Measurements from ENCODE around the gene PNLIPRP2.

Gene PNLIPRP2

DNA sequence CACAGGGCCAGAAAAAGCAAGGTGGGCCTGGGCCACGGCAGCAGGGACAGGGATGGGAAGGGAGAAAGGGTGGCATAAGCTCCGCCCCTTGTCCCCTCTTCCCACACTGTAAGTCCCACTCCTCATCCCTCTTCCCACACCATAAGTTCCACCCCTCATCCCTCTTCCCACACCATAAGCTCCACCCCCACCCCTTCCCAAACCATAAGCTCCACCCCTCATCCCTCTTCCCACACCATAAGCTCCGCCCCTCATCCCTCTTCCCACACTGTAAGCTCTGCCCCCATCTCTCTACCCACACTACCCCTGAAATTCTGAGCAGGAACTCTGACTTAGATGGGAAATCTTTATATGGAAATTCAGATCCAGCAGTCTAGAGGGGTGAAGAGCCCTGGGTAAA is 65.9 kb downstream of the PNLIPRP2 start:
- DNase-seq, result no peak

DNA sequence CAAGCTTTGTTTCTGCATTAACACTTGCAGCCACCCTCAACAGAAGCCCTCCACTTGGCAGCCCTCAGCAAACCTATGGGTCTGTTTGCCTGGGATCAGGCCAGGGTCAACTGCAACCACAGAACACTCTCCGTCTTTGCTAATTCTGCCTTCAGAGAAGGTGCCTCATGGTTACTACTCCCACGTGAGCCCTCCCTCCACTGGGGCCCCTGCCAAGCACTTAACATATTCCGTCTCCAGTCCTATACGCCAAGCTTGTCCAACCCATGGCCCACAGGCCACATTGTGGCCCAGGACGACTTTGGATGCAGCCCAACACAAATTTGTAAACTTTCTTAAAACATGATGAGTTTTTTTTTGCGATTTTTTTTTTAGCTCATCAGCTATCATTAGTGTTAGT is 66.9 kb downstream of the PNLIPRP2 start:
- DNase-seq, result no peak

DNA sequence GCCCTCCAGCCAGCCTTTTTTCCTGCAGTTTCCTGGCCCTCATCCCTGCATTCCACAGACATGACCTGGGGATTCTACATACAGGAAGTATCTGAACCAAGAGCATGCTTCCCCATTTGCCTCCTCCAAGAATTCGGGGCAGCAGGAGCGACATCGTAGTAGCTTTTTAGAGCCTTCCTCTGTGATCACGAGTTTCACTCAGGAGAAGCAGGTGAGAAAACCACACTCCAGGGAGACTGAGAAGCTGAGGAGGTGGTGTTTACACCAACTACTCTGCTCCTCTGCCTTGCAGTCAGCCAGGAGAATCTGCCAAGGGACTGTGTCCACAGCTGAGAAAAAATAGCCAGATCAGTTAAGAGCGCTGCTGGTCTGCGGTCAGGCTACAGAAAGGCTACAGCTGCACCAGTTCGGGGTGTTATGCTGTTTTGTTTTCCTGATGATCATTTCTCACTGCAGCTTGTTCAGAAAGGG is 67.5 kb downstream of the PNLIPRP2 start:
- DNase-seq, result no peak

DNA sequence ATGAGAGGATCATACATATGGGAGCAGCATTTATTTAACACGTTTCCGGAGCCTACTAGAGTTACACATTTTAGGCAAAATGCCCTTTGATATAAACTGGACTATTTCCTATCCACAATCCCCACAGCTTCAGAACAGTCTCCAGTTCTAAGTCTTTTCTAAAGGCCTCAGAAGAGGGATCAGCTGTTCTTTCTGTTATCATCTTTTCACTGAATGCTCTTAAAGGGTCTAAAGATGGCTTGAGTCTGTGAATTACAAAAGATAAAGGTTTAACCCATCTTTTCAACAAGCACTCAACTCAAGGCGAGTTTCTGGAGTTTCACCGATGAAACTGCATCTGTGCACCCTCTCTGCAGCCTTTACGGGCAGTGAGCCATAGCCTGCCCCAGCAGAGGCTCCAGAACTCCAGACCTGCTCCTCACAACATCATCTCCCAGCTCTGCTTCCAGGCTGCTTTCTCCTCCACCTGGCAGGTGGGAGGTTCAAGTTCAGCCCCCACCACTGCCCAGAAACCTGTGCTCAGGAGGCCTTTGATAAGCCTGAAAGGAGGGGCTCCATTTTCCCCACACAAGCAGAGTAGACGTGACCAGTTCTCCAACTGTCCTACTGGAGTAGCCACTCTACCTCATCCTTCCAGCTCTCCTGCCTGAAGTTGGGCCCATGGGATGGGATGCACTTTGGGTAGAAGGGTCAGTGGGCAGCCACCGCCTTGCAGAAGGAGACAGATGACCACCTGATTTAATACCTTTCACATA is 68.2 kb downstream of the PNLIPRP2 start:
- no peak for DNase-seq

DNA sequence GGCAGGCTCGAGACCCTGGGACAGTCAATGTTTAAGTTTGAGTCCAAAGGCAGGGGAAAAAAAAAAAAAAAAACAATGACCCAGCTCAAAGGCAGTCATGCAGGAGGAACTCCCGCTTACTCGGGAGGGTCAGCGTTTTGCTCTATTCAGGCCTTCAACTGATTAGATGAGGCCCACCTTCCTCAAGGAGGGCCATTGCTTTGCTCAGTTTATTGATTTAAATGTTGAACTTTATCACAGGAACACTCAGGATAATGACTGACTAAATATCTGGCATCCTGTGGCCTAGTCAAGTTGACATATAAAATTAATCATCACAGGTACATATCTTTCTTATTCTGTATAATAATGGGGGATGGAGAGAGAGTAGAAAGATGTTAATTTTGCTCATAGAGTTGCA is 69.0 kb downstream of the PNLIPRP2 start:
- DNase-seq, result no peak

DNA sequence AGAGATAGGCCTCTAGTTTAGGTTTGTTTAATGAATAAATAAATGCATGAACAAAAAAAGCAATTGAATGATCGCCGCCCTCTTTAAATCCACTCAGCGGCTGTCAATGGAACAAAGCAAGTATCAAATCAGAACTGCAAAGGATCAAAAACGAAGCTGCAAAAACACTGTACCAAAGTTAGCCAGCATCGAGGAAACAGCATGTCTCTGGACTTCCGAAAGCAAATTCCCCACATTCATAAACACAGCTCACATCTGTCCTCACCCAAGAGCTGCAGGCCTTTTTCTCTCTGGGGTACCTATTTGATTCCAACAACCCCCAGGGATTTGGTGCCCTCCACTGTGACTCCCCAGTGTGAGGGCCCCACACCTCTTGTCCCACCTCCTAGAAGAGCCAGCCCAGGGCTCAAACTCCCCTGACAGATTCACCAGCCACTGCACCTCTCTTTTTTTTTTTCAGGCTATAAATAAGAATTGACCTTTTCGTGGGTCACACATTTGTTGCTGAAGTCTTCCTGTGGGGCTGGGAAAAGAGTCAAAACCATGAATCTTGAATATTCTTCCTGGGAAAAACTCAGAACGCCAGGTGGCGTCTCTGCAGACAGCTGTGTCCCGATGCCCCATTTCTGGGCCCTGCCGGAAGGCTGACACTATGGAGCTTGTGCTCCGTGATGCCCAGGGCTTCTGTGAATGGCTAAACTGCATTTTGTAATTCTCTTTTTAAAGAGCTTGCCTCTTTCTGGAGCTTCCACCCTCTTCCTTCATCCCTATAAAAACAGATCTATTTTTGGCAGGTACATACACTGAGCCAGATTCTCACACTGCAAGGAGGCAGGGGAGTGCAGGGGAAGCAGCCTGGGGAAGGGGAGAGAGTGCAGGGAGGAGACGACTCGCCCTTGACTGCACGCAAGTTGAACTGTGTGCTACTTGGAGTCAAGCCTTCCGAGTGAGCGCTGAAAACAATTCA is 69.9 kb downstream of the PNLIPRP2 start:
- DNase-seq, result no peak

DNA sequence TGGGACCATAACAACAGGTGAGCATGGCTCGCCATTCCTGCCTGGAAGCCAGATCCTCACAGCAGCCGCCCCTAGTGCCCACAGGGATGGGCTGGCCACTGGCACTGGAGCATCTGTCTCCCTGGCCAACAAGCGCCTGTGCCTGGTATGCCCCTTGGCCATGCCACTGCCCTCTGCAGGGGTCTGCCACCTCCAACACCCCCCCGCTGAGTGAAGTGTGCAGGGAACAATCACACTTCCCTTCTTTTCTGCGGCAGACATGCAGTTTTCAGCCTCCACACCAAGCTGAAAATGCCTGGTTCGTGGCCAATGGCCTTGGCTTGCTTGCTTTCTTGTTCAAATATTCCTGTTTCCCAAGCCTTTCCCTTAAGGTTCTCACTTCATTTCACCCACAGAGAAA is 70.9 kb downstream of the PNLIPRP2 start:
- no peak for DNase-seq

DNA sequence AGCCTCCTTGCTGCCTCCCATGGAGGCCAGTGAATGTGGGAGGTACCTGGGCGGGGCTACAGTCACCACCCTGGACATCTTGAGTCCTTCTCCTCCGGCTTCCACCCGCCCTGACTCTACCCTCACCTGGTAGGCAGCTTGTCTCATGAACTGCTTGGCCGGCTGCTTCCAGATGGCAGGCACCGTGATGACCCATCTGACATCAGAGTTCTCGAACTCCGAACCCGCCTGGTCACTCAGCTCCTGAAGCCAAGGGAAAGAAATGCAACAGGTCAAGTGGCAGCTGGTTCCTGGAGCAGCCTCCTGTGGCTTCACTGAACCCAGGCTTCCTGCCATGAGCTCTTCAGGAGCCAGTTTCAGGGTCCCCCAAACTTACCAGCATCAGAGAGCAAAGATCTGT is 71.5 kb downstream of the PNLIPRP2 start:
- no peak for DNase-seq

DNA sequence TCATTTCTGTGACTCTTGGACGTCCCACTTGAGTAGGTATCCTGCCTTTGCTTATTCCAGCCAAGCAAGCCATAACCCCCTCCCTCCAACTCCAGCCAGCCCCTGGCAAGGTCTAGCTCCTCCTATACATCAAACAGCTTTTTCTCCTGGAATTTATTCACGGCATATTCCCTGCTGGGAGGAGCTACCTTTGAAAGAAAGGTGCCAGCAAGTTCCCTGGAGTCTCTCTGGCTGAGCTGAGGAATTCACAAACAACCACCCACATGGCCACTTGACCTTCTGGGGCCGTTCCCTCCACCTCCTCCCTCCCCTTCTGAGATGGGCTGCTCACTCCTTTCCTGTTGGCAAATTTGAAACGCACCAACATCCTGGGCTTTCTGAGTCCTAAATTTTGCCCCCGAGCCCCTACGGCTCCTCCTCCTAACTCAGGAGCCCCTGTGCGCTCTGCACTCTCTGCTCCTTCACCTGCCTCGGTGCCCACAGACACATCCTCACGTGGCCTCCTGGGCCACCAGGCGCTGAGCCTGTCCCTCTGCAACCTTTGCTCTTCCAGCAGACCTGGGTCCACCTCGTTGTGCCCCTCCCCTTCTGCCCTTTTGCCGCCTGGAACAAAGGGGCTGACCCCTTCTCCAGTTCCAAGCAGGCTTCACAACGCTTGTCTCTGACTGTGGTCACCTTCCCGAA is 73.6 kb downstream of the PNLIPRP2 start:
- DNase-seq, result no peak

Measured in COR-L47 (cell line).